Progenitor cell of endocrine pancreas (in vitro differentiated cells): ENCODE measurements around the gene ZNRD2. TPM values are rescaled to one million over a fixed set of nuclear protein-coding genes. Genes with fewer than 3 reads are reported as not detected.

Experiments
- DNase-seq: peaks from one replicate; pipeline ENCODE4 v3.0.0; 2021; ENCODE audit warnings: low spot score; ENCODE audit not compliant: unreplicated experiment
- H3K27ac Mint-ChIP-seq: 2 replicates; pipeline ENCODE4 v1.8.0; 2021; ENCODE audit warnings: mild to moderate bottlenecking, moderate library complexity, mixed read lengths
- H3K27me3 Mint-ChIP-seq: 2 replicates; pipeline ENCODE4 v1.8.0; 2021; ENCODE audit warnings: mixed read lengths
- H3K36me3 Mint-ChIP-seq: 2 replicates; pipeline ENCODE4 v1.8.0; 2022; ENCODE audit warnings: mixed read lengths; ENCODE audit not compliant: insufficient read depth
- H3K4me1 Mint-ChIP-seq: 2 replicates; pipeline ENCODE4 v1.8.0; 2021; ENCODE audit warnings: low read depth, mixed read lengths
- H3K4me3 Mint-ChIP-seq: 2 replicates; pipeline ENCODE4 v1.8.0; 2021; ENCODE audit warnings: low read depth, mild to moderate bottlenecking, moderate library complexity, mixed read lengths
- H3K9me3 Mint-ChIP-seq: 2 replicates; pipeline ENCODE4 v1.8.0; 2021; ENCODE audit warnings: low read depth, mixed read lengths
- total RNA-seq: library from RNA; stranded (reverse); gene quantifications from 2 replicates; pipeline ENCODE4 v1.2.1, GENCODE V29; 2021
- TF ChIP-seq, protein P1 (sequence below): fragments of 200-600 bp; sonication (generic); IDR thresholded peaks from one replicate; pipeline ENCODE4 v1.5.0; 2021; ENCODE audit warnings: antibody characterized with exemption, mild to moderate bottlenecking; ENCODE audit not compliant: unreplicated experiment

Gene ZNRD2
- total RNA-seq, 1 donor from 2014 or later, result 25.9 TPM

GRCh38 chr11:65585396-65586246 is 15.3 kb downstream of the ZNRD2 start:
- no peak for DNase-seq
- H3K27me3 Mint-ChIP-seq, result peaks cover 60% of the 10 kb centered on the region
- no peaks in the 10 kb centered on the region for H3K9me3 Mint-ChIP-seq
- H3K4me1 Mint-ChIP-seq, result no peaks in the 10 kb centered on the region
- H3K27ac Mint-ChIP-seq, result no peak overlapping the region
- TF ChIP-seq, protein P1, sequence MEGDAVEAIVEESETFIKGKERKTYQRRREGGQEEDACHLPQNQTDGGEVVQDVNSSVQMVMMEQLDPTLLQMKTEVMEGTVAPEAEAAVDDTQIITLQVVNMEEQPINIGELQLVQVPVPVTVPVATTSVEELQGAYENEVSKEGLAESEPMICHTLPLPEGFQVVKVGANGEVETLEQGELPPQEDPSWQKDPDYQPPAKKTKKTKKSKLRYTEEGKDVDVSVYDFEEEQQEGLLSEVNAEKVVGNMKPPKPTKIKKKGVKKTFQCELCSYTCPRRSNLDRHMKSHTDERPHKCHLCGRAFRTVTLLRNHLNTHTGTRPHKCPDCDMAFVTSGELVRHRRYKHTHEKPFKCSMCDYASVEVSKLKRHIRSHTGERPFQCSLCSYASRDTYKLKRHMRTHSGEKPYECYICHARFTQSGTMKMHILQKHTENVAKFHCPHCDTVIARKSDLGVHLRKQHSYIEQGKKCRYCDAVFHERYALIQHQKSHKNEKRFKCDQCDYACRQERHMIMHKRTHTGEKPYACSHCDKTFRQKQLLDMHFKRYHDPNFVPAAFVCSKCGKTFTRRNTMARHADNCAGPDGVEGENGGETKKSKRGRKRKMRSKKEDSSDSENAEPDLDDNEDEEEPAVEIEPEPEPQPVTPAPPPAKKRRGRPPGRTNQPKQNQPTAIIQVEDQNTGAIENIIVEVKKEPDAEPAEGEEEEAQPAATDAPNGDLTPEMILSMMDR, result no peak
- H3K4me3 Mint-ChIP-seq, result no peak overlapping the region
- peaks cover 2% of the 10 kb centered on the region for H3K36me3 Mint-ChIP-seq

DNA sequence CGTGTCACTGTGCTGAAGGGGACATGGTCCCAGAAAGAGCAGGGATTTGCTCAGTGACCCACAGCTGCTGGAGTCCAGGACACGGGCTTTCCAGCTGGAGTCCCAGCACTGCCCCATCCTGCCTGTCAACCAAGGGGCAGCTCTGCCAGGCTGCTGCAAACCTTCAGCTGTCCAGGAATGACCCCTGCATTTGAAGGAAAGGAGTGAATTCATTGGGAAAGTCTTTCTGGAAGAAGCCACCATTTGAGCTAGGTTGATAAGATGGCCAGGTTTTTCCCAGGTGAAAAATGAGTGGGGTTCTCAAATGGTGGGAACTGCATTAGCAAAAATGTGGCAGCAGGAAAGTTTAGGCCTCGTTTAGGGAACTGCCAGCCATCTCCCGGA is 16.0 kb downstream of the ZNRD2 start:
- peaks cover 2% of the 10 kb centered on the region for H3K36me3 Mint-ChIP-seq
- no peak for DNase-seq
- no peaks in the 10 kb centered on the region for H3K4me1 Mint-ChIP-seq
- TF ChIP-seq, protein P1, result no peak
- H3K4me3 Mint-ChIP-seq, result no peak overlapping the region
- H3K27ac Mint-ChIP-seq, result no peak overlapping the region
- peaks cover 64% of the 10 kb centered on the region for H3K27me3 Mint-ChIP-seq
- H3K9me3 Mint-ChIP-seq, result no peaks in the 10 kb centered on the region

DNA sequence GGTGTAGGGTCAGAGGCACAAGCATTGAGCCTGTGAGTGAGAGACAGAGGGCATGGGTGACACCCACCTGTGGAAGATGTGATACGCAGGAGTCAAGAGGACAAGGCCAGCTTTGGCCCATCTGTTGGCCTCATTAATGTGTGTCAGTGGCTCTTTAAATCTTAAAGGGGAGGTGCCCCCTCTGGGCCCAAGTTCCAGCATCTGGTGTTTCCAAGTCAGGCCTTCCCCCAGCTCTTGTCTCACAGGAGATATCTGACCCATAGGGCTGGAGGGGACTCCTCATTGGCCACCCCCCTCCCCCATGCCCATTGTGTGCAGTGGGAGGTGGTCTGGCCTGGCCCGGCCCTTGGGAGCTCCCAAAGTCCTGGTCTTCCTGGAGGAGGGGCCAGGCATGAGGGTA is 16.4 kb downstream of the ZNRD2 start:
- Mint-ChIP-seq H3K27ac (no peak overlapping the region), H3K27me3 (peaks cover 67% of the 10 kb centered on the region), H3K9me3 (no peaks in the 10 kb centered on the region), H3K36me3 (peaks cover 2% of the 10 kb centered on the region), H3K4me1 (no peaks in the 10 kb centered on the region), H3K4me3 (no peak overlapping the region)
- DNase-seq, result no peak
- TF ChIP-seq, protein P1, result no peak

GRCh38 chr11:65588199-65589054 is 18.1 kb downstream of the ZNRD2 start:
- no peaks in the 10 kb centered on the region for H3K9me3 Mint-ChIP-seq
- H3K4me3 Mint-ChIP-seq, result no peak overlapping the region
- H3K36me3 Mint-ChIP-seq, result peaks cover 2% of the 10 kb centered on the region
- no peak for DNase-seq
- no peaks in the 10 kb centered on the region for H3K4me1 Mint-ChIP-seq
- TF ChIP-seq, protein P1, result peak; percentile 56
- no peak overlapping the region for H3K27ac Mint-ChIP-seq
- peaks cover 63% of the 10 kb centered on the region for H3K27me3 Mint-ChIP-seq

- DNase-seq, result no peak
- Mint-ChIP-seq H3K4me3 (no peak overlapping the region), H3K36me3 (peaks cover 2% of the 10 kb centered on the region), H3K27me3 (peaks cover 61% of the 10 kb centered on the region), H3K4me1 (no peaks in the 10 kb centered on the region), H3K27ac (no peak overlapping the region), H3K9me3 (no peaks in the 10 kb centered on the region)
- TF ChIP-seq, protein P1, result no peak
Measured at GRCh38 chr11:65589444-65590239, 19.4 kb downstream of the ZNRD2 start.
